Hepatocyte (in vitro differentiated cells): Measurements from ENCODE around the gene ADAMTS12. TPM values are rescaled to one million over a fixed set of nuclear protein-coding genes. Genes with fewer than 3 reads are reported as not detected.

Experiments used
- DNase-seq: peaks from one replicate; pipeline ENCODE4 v3.0.0-alpha.2; 2016; ENCODE audit warnings: low spot score
- H2AFZ ChIP-seq: fragments of 200-600 bp; sonication (generic); 2 replicates; pipeline ENCODE4 v1.6.0; 2016; ENCODE audit warnings: antibody characterized with exemption, mild to moderate bottlenecking
- H3K27ac ChIP-seq: fragments of 200-600 bp; sonication (generic); 2 replicates; pipeline ENCODE4 v1.5.1; 2016; ENCODE audit warnings: mild to moderate bottlenecking
- H3K27me3 ChIP-seq: fragments of 200-600 bp; sonication (generic); 2 replicates; pipeline ENCODE4 v1.6.1; 2016
- H3K36me3 ChIP-seq: fragments of 200-600 bp; sonication (generic); replicated peaks from 2 replicates; pipeline ENCODE4 v1.5.1; 2016; ENCODE audit warnings: low read depth; ENCODE audit not compliant: insufficient read depth
- H3K4me1 ChIP-seq: fragments of 200-600 bp; sonication (generic); 2 replicates; pipeline ENCODE4 v1.5.1; 2016; ENCODE audit warnings: mild to moderate bottlenecking, moderate library complexity; ENCODE audit not compliant: insufficient read depth
- H3K4me2 ChIP-seq: fragments of 200-600 bp; sonication (generic); 2 replicates; pipeline ENCODE4 v1.6.0; 2016
- H3K4me3 ChIP-seq: fragments of 200-600 bp; sonication (generic); 2 replicates; pipeline ENCODE4 v1.5.1; 2016; ENCODE audit warnings: mild to moderate bottlenecking
- H3K79me2 ChIP-seq: fragments of 200-600 bp; sonication (generic); 2 replicates; pipeline ENCODE4 v1.6.0; 2017; ENCODE audit warnings: mild to moderate bottlenecking
- H3K9me2 ChIP-seq: fragments of 200-600 bp; sonication (generic); replicated peaks from 2 replicates; pipeline ENCODE4 v1.6.0; 2017; ENCODE audit warnings: mild to moderate bottlenecking; ENCODE audit not compliant: insufficient read depth
- H3K9me3 ChIP-seq: fragments of 200-600 bp; sonication (generic); 2 replicates; pipeline ENCODE4 v1.5.1; 2016; ENCODE audit warnings: low read depth, mild to moderate bottlenecking
- H4K20me1 ChIP-seq: fragments of 200-600 bp; sonication (generic); 2 replicates; pipeline ENCODE4 v1.6.0; 2016; ENCODE audit warnings: mild to moderate bottlenecking; ENCODE audit not compliant: insufficient read depth, poor library complexity, severe bottlenecking
- CTCF ChIP-seq: fragments of 200-600 bp; sonication (generic); IDR thresholded peaks from 2 replicates; pipeline ENCODE4 v1.5.1; 2016; ENCODE audit warnings: antibody characterized with exemption, mild to moderate bottlenecking; ENCODE audit not compliant: poor library complexity
- EZH2 ChIP-seq: fragments of 200-600 bp; sonication (generic); IDR thresholded peaks from 2 replicates; pipeline ENCODE4 v1.6.1; 2016; ENCODE audit warnings: antibody characterized with exemption, mild to moderate bottlenecking, borderline replicate concordance
- EZH2phosphoT487 ChIP-seq: fragments of 200-600 bp; sonication (generic); IDR thresholded peaks from one replicate; pipeline ENCODE4 v1.6.1; 2018; ENCODE audit warnings: antibody characterized with exemption, mild to moderate bottlenecking, low read depth, moderate library complexity; ENCODE audit not compliant: unreplicated experiment, severe bottlenecking
- WGBS: methylation state at CpG from one replicate; pipeline ENCODE4 v1.1.6; 2016; ENCODE audit warnings: low lambda C conversion rate; ENCODE audit errors: missing lambda C conversion rate; 5-methylcytosine and 5-hydroxymethylcytosine counted together
- polyA plus RNA-seq: library from polyadenylated mRNA; unstranded; fragments of >200 nt; fragmentation: Nextera tagmentation; extraction: Ambion mirVana; gene quantifications from 2 replicates; pipeline ENCODE4 v1.2.1, GENCODE V29; 2016
- total RNA-seq: library from RNA; depleted of rRNA; stranded (reverse); fragments of >200 nt; gene quantifications from 2 replicates; pipeline ENCODE4 v1.2.3, GENCODE V29; 2014

Gene ADAMTS12
- total and polyA plus RNA-seq, 2 experiments from 2014 or later: 3.2 to 8.9 TPM

- H3K9me2 ChIP-seq: no peaks in the 10 kb centered on the region
- no peaks in the 10 kb centered on the region for H4K20me1 ChIP-seq
- H3K79me2 ChIP-seq: no peaks in the 10 kb centered on the region
- no peaks in the 10 kb centered on the region for H3K27me3 ChIP-seq
- no peak overlapping the region for H2AFZ ChIP-seq
- TF ChIP-seq CTCF (no peak), EZH2phosphoT487 (no peak)
- WGBS: 94% methylated on average over 5 of the region's 5 CpGs
- DNase-seq: no peak
- H3K9me3 ChIP-seq: no peaks in the 10 kb centered on the region
- no peaks in the 10 kb centered on the region for H3K4me1 ChIP-seq
- no peak overlapping the region for H3K4me2 ChIP-seq
- no peaks in the 10 kb centered on the region for H3K36me3 ChIP-seq
- H3K4me3 ChIP-seq: no peak overlapping the region
- no peak overlapping the region for H3K27ac ChIP-seq
Measured at GRCh38 chr5:33789567-33789957, 102.2 kb downstream of the ADAMTS12 start.

- H3K79me2 ChIP-seq: no peaks in the 10 kb centered on the region
- H3K4me2 ChIP-seq: no peak overlapping the region
- DNase-seq: no peak
- no peaks in the 10 kb centered on the region for H3K4me1 ChIP-seq
- no peak overlapping the region for H2AFZ ChIP-seq
- H3K27ac ChIP-seq: no peak overlapping the region
- 79% methylated on average over 4 of the region's 4 CpGs for WGBS
- no peaks in the 10 kb centered on the region for H3K27me3 ChIP-seq
- no peak for TF ChIP-seq CTCF
- TF ChIP-seq EZH2phosphoT487: no peak
- TF ChIP-seq EZH2: no peak
- no peaks in the 10 kb centered on the region for H3K36me3 ChIP-seq
- H3K9me2 ChIP-seq: no peaks in the 10 kb centered on the region
- no peak overlapping the region for H3K4me3 ChIP-seq
- no peaks in the 10 kb centered on the region for H4K20me1 ChIP-seq
- H3K9me3 ChIP-seq: no peaks in the 10 kb centered on the region
Measured at GRCh38 chr5:33788922-33789566, 102.7 kb downstream of the ADAMTS12 start.

- H3K27ac ChIP-seq: no peak overlapping the region
- no peak overlapping the region for H2AFZ ChIP-seq
- 92% methylated on average over 1 of the region's 1 CpG for WGBS
- H3K4me3 ChIP-seq: no peak overlapping the region
- H4K20me1 ChIP-seq: no peaks in the 10 kb centered on the region
- H3K27me3 ChIP-seq: no peaks in the 10 kb centered on the region
- H3K4me1 ChIP-seq: no peaks in the 10 kb centered on the region
- no peak for DNase-seq
- H3K9me3 ChIP-seq: no peaks in the 10 kb centered on the region
- H3K79me2 ChIP-seq: no peaks in the 10 kb centered on the region
- no peaks in the 10 kb centered on the region for H3K36me3 ChIP-seq
- no peak overlapping the region for H3K4me2 ChIP-seq
- H3K9me2 ChIP-seq: no peaks in the 10 kb centered on the region
- TF ChIP-seq EZH2phosphoT487 (no peak), EZH2 (no peak), CTCF (no peak)
Measured at GRCh38 chr5:33785571-33785970, 106.2 kb downstream of the ADAMTS12 start.

- Histone ChIP-seq H2AFZ (no peak overlapping the region), H3K79me2 (no peaks in the 10 kb centered on the region), H3K9me2 (no peaks in the 10 kb centered on the region), H3K4me2 (no peak overlapping the region), H3K27me3 (no peaks in the 10 kb centered on the region), H3K4me1 (no peaks in the 10 kb centered on the region), H3K9me3 (no peaks in the 10 kb centered on the region), H3K27ac (no peak overlapping the region), H3K4me3 (no peak overlapping the region), H3K36me3 (no peaks in the 10 kb centered on the region), H4K20me1 (no peaks in the 10 kb centered on the region)
- TF ChIP-seq CTCF (no peak), EZH2 (no peak), EZH2phosphoT487 (no peak)
- DNase-seq: no peak
Measured at GRCh38 chr5:33781286-33781685, 110.5 kb downstream of the ADAMTS12 start.
